IPS-18a (cell line): Measurements from ENCODE around the gene PDRG1.
"Not testable (repeated sequence)": the region's sequence is repeated elsewhere in the genome, so short reads cannot be mapped to it uniquely, and the experiment has no call there.

Experiments used
- H3K27ac ChIP-seq: one replicate; pipeline ENCODE4 v1.5.1; 2013; ENCODE audit warnings: low read length
- H3K27me3 ChIP-seq: one replicate; pipeline ENCODE4 v1.6.1; 2013; ENCODE audit warnings: mild to moderate bottlenecking, low read length; ENCODE audit not compliant: control insufficient read depth, insufficient read depth
- H3K36me3 ChIP-seq: one replicate; pipeline ENCODE4 v1.6.1; 2013; ENCODE audit warnings: low read depth, low read length; ENCODE audit not compliant: control insufficient read depth
- H3K4me1 ChIP-seq: one replicate; pipeline ENCODE4 v1.6.1; 2013; ENCODE audit warnings: low read depth, low read length; ENCODE audit not compliant: control insufficient read depth
- H3K4me3 ChIP-seq: one replicate; pipeline ENCODE4 v1.5.1; 2013; ENCODE audit warnings: low read length
- H3K9ac ChIP-seq: one replicate; pipeline ENCODE4 v1.6.1; 2013; ENCODE audit warnings: mild to moderate bottlenecking, low read length, moderate library complexity
- H3K9me3 ChIP-seq: one replicate; pipeline ENCODE4 v1.6.1; 2013; ENCODE audit warnings: low read depth, low read length; ENCODE audit not compliant: control insufficient read depth

The PDRG1 gene

GRCh38 chr20:31937820-31938219 is 14.0 kb downstream of the PDRG1 start:
- Histone ChIP-seq H3K4me3 (no peak overlapping the region), H3K36me3 (no peaks in the 10 kb centered on the region)

GRCh38 chr20:31936420-31936819 is 15.4 kb downstream of the PDRG1 start:
- Histone ChIP-seq H3K9ac (no peak overlapping the region), H3K4me1 (peaks cover 12% of the 10 kb centered on the region), H3K27me3 (no peaks in the 10 kb centered on the region)

More at GRCh38 chr20:31937820-31938219, 14.0 kb downstream of the PDRG1 start:
- Histone ChIP-seq H3K4me1 (peaks cover 12% of the 10 kb centered on the region), H3K27me3 (no peaks in the 10 kb centered on the region), H3K9ac (no peak overlapping the region), H3K27ac (no peak overlapping the region), H3K9me3 (no peaks in the 10 kb centered on the region)

GRCh38 chr20:31934968-31935764 is 16.7 kb downstream of the PDRG1 start:
- H3K9me3 ChIP-seq: no peaks in the 10 kb centered on the region
- H3K9ac ChIP-seq: no peak overlapping the region
- peaks cover 12% of the 10 kb centered on the region for H3K4me1 ChIP-seq
- H3K27me3 ChIP-seq: no peaks in the 10 kb centered on the region
- no peaks in the 10 kb centered on the region for H3K36me3 ChIP-seq
- no peak overlapping the region for H3K27ac ChIP-seq
- no peak overlapping the region for H3K4me3 ChIP-seq

More at GRCh38 chr20:31936420-31936819, 15.4 kb downstream of the PDRG1 start:
- no peak overlapping the region for H3K4me3 ChIP-seq
- H3K27ac ChIP-seq: no peak overlapping the region
- H3K36me3 ChIP-seq: no peaks in the 10 kb centered on the region
- H3K9me3 ChIP-seq: no peaks in the 10 kb centered on the region

GRCh38 chr20:31934491-31934890 is 17.4 kb downstream of the PDRG1 start:
- no peak overlapping the region for H3K9ac ChIP-seq
- no peaks in the 10 kb centered on the region for H3K9me3 ChIP-seq
- no peaks in the 10 kb centered on the region for H3K36me3 ChIP-seq
- no peak overlapping the region for H3K27ac ChIP-seq
- no peak overlapping the region for H3K4me3 ChIP-seq
- peaks cover 12% of the 10 kb centered on the region for H3K4me1 ChIP-seq
- no peaks in the 10 kb centered on the region for H3K27me3 ChIP-seq

- Histone ChIP-seq H3K27ac (no peak overlapping the region), H3K36me3 (no peaks in the 10 kb centered on the region), H3K9me3 (no peaks in the 10 kb centered on the region), H3K4me3 (no peak overlapping the region), H3K9ac (no peak overlapping the region), H3K27me3 (no peaks in the 10 kb centered on the region), H3K4me1 (peaks cover 12% of the 10 kb centered on the region)
These were observed 18.1 kb downstream of the PDRG1 start for GRCh38 chr20:31933698-31934097.

- no peaks in the 10 kb centered on the region for H3K27me3 ChIP-seq
- no peaks in the 10 kb centered on the region for H3K36me3 ChIP-seq
- H3K9ac ChIP-seq: no peak overlapping the region
- peaks cover 7% of the 10 kb centered on the region for H3K4me1 ChIP-seq
- no peak overlapping the region for H3K4me3 ChIP-seq
- H3K9me3 ChIP-seq: no peaks in the 10 kb centered on the region
- no peak overlapping the region for H3K27ac ChIP-seq
These were observed 21.1 kb downstream of the PDRG1 start for GRCh38 chr20:31930779-31931178.

- H3K36me3 ChIP-seq, H3K9me3 ChIP-seq, H3K4me3 ChIP-seq: not testable (repeated sequence)
These were observed 22.2 kb downstream of the PDRG1 start for GRCh38 chr20:31929631-31930030.

GRCh38 chr20:31927627-31928159 is 24.2 kb downstream of the PDRG1 start:
- H3K9ac ChIP-seq: no peak overlapping the region

More at GRCh38 chr20:31929631-31930030, 22.2 kb downstream of the PDRG1 start:
- H3K4me1 ChIP-seq, H3K27me3 ChIP-seq, H3K9ac ChIP-seq, H3K27ac ChIP-seq: not testable (repeated sequence)

GRCh38 chr20:31926493-31926892 is 25.4 kb downstream of the PDRG1 start:
- no peaks in the 10 kb centered on the region for H3K9me3 ChIP-seq
- no peaks in the 10 kb centered on the region for H3K4me1 ChIP-seq
- no peak overlapping the region for H3K4me3 ChIP-seq
- no peaks in the 10 kb centered on the region for H3K27me3 ChIP-seq
- no peaks in the 10 kb centered on the region for H3K36me3 ChIP-seq
- H3K27ac ChIP-seq: no peak overlapping the region
- no peak overlapping the region for H3K9ac ChIP-seq

More at GRCh38 chr20:31927627-31928159, 24.2 kb downstream of the PDRG1 start:
- no peaks in the 10 kb centered on the region for H3K36me3 ChIP-seq
- H3K4me1 ChIP-seq: no peaks in the 10 kb centered on the region
- no peaks in the 10 kb centered on the region for H3K9me3 ChIP-seq
- H3K27me3 ChIP-seq: no peaks in the 10 kb centered on the region
- H3K4me3 ChIP-seq: no peak overlapping the region
- H3K27ac ChIP-seq: no peak overlapping the region

GRCh38 chr20:31925631-31926030 is 26.2 kb downstream of the PDRG1 start:
- no peak overlapping the region for H3K27ac ChIP-seq
- H3K36me3 ChIP-seq: no peaks in the 10 kb centered on the region
- no peaks in the 10 kb centered on the region for H3K4me1 ChIP-seq
- no peak overlapping the region for H3K4me3 ChIP-seq
- no peaks in the 10 kb centered on the region for H3K27me3 ChIP-seq
- no peaks in the 10 kb centered on the region for H3K9me3 ChIP-seq
- H3K9ac ChIP-seq: no peak overlapping the region

- no peaks in the 10 kb centered on the region for H3K9me3 ChIP-seq
- H3K4me1 ChIP-seq: peaks cover 4% of the 10 kb centered on the region
These were observed 27.3 kb downstream of the PDRG1 start for GRCh38 chr20:31924561-31924960.

More at GRCh38 chr20:31924561-31924960, 27.3 kb downstream of the PDRG1 start:
- no peaks in the 10 kb centered on the region for H3K27me3 ChIP-seq
- no peak overlapping the region for H3K4me3 ChIP-seq
- no peaks in the 10 kb centered on the region for H3K36me3 ChIP-seq
- no peak overlapping the region for H3K9ac ChIP-seq
- H3K27ac ChIP-seq: no peak overlapping the region
